Endothelial cell (in vitro differentiated cells): Measurements from ENCODE around the gene GATA5. TPM values are rescaled to one million over a fixed set of nuclear protein-coding genes. Genes with fewer than 3 reads are reported as not detected.

Experiments
- DNase-seq: peaks from one replicate; pipeline ENCODE4 v3.0.0; 2021; ENCODE audit warnings: low spot score
- H3K27ac Mint-ChIP-seq: one replicate; pipeline ENCODE4 v1.8.0; 2021; ENCODE audit warnings: mixed read lengths, inconsistent platforms; ENCODE audit not compliant: unreplicated experiment
- H3K27me3 Mint-ChIP-seq: one replicate; pipeline ENCODE4 v1.8.0; 2021; ENCODE audit warnings: mild to moderate bottlenecking, moderate library complexity, mixed read lengths, inconsistent platforms; ENCODE audit not compliant: unreplicated experiment
- H3K36me3 Mint-ChIP-seq: one replicate; pipeline ENCODE4 v1.8.0; 2021; ENCODE audit warnings: mild to moderate bottlenecking, low read depth, mixed read lengths, inconsistent platforms; ENCODE audit not compliant: unreplicated experiment
- H3K4me1 Mint-ChIP-seq: one replicate; pipeline ENCODE4 v1.8.0; 2021; ENCODE audit warnings: mild to moderate bottlenecking, mixed read lengths, inconsistent platforms; ENCODE audit not compliant: unreplicated experiment
- H3K4me3 Mint-ChIP-seq: one replicate; pipeline ENCODE4 v1.8.0; 2021; ENCODE audit warnings: mild to moderate bottlenecking, mixed read lengths, inconsistent platforms; ENCODE audit not compliant: unreplicated experiment
- H3K9me3 Mint-ChIP-seq: one replicate; pipeline ENCODE4 v1.8.0; 2021; ENCODE audit warnings: mixed read lengths, inconsistent platforms; ENCODE audit not compliant: unreplicated experiment
- CTCF ChIP-seq: fragments of 200-600 bp; sonication (generic); IDR thresholded peaks from one replicate; pipeline ENCODE4 v1.5.0; 2021; ENCODE audit warnings: antibody characterized with exemption; ENCODE audit not compliant: unreplicated experiment
- total RNA-seq: library from RNA; stranded (reverse); fragmentation: NEBNext Ultra II Directional; extraction: Animal tissue kit (Norgen Biotek cat#: 25700); gene quantifications from one replicate; pipeline ENCODE4 v1.2.1, GENCODE V29; 2021; ENCODE audit not compliant: unreplicated experiment

The GATA5 gene
- total RNA-seq, 1 donor from 2014 or later: not detected

GRCh38 chr20:62455929-62456328 is 19.9 kb downstream of the GATA5 start:
- no peaks in the 10 kb centered on the region for H3K9me3 Mint-ChIP-seq
- H3K4me3 Mint-ChIP-seq: no peak overlapping the region
- TF ChIP-seq CTCF: no peak

DNA sequence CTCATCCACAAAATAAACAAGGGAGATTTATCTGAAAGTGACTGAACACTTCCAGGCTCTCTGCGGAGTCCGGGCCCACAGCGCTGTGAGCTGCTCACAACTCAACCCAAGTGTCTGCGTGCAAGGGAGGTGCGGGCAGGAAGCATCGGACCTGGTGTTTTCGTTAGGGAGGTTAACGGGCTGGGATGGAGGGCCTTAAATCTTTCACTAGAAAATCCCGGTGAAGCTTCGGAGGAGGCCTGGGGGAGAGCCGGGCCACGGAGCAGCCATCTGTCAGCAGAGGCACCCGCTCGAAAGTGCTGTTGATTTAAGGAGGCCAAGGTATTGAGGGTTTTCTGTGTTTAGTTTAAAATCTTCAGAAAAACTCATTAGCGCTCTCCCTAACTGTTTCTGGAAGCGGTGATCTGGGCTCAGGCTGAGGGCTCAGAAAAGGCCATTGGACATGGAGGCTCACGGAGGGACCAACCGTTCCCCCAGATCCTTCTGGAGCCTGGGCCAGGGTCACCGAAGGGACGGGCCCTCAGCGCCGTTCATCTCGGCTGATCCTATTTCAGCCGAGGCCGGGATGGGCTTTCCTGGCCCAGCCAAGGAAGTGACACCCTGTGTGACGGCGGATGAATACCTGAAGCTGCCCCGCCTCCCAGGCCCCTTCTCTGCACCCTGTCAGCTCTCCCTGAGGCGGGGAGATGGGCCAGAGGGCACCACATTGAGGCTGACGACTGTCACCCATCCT is 20.7 kb downstream of the GATA5 start:
- no peak overlapping the region for H3K27ac Mint-ChIP-seq
- H3K4me3 Mint-ChIP-seq: no peak overlapping the region
- peaks cover 9% of the 10 kb centered on the region for H3K27me3 Mint-ChIP-seq

More at GRCh38 chr20:62455929-62456328, 19.9 kb downstream of the GATA5 start:
- Mint-ChIP-seq H3K4me1 (no peaks in the 10 kb centered on the region), H3K27ac (no peak overlapping the region), H3K36me3 (no peaks in the 10 kb centered on the region), H3K27me3 (peaks cover 9% of the 10 kb centered on the region)
- no peak for DNase-seq

GRCh38 chr20:62453186-62453808 is 22.5 kb downstream of the GATA5 start:
- no peak for TF ChIP-seq CTCF
- Mint-ChIP-seq H3K27me3 (peaks cover 12% of the 10 kb centered on the region), H3K9me3 (no peaks in the 10 kb centered on the region), H3K4me1 (no peaks in the 10 kb centered on the region), H3K27ac (no peak overlapping the region), H3K36me3 (no peaks in the 10 kb centered on the region), H3K4me3 (no peak overlapping the region)
- no peak for DNase-seq

More for the DNA sequence above, 20.7 kb downstream of the GATA5 start:
- no peak for DNase-seq
- no peak for TF ChIP-seq CTCF
- no peaks in the 10 kb centered on the region for H3K4me1 Mint-ChIP-seq
- H3K9me3 Mint-ChIP-seq: no peaks in the 10 kb centered on the region
- H3K36me3 Mint-ChIP-seq: no peaks in the 10 kb centered on the region

DNA sequence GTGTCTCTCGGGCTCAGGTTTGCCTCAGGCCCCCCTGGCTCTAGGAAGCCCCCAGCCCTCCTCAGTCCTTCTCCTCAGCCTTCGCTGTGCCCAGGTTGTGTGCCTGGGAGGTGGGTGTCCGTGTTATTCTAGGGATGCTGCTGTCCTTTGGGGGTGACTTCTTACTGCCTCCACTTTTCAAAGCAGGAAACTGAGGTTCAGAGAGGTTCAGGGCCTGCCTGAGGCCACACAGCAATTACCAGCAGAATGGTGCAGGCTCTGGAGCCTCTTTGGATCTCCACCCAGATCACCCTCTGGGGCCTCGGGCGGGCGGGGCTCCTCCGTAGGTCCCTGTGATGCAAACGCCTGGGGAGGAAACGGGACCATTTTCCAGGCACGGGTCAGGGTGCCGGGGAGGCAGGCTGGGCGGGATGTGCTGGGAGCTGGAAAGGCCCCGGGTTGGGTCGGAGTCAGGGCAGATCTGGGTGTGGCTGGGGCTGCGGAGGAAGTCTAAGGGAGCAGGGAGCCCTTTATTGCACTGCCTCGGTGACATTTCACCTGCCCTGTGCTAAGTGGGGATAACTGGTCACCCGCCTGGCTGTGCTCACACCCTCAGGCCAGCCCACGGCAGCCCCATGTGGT is 23.2 kb downstream of the GATA5 start:
- TF ChIP-seq CTCF: no peak
- H3K4me3 Mint-ChIP-seq: no peak overlapping the region

DNA sequence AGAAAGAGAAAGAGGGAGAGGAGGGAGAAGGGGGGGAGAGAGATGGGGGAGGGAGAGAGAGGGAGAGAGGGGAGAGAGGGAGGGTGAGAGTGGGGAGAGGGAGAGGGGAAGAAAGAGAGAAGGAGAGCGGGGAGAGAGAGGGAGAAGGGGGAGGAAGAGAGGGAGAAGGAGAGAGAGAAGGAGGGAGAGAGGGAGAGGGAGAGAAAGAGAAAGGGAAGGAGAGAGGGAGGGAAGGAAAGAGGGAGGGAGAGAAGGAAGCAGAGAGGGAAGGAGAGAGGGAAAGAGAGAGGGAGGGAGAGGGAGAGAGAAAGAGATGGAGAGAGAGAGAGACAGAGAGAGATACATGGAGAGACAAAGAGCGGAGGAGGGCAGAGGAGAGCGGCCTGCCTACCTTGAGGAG is 23.8 kb downstream of the GATA5 start:
- TF ChIP-seq CTCF: no peak
- no peak overlapping the region for H3K27ac Mint-ChIP-seq
- no peak overlapping the region for H3K4me3 Mint-ChIP-seq
- no peak for DNase-seq
- no peaks in the 10 kb centered on the region for H3K36me3 Mint-ChIP-seq
- H3K27me3 Mint-ChIP-seq: peaks cover 9% of the 10 kb centered on the region
- no peaks in the 10 kb centered on the region for H3K4me1 Mint-ChIP-seq
- H3K9me3 Mint-ChIP-seq: no peaks in the 10 kb centered on the region

More for the DNA sequence above, 23.2 kb downstream of the GATA5 start:
- H3K4me1 Mint-ChIP-seq: no peaks in the 10 kb centered on the region
- no peak for DNase-seq
- H3K9me3 Mint-ChIP-seq: no peaks in the 10 kb centered on the region
- H3K27me3 Mint-ChIP-seq: peaks cover 12% of the 10 kb centered on the region
- H3K27ac Mint-ChIP-seq: no peak overlapping the region
- no peaks in the 10 kb centered on the region for H3K36me3 Mint-ChIP-seq
